Motor neuron (in vitro differentiated cells): Measurements from ENCODE around the gene ZNF574. TPM values are rescaled to one million over a fixed set of nuclear protein-coding genes. Genes with fewer than 3 reads are reported as not detected.

Experiments
- ATAC-seq, 8 experiments: fragments of 200-7000 bp; cut with Tn5 transposase; replicated peaks in 6 of 8; 2 replicates each; pipeline ENCODE4 v1.8.0; 2021; ENCODE audit warnings: mild to moderate bottlenecking in 8 of 8, moderate library complexity in 8 of 8
- H3K27ac ChIP-seq, 2 donors: fragments of 250-450 bp; sonication (Bioruptor Pico); 2 replicates each; pipeline ENCODE4 v1.9.0; 2021; ENCODE audit warnings: antibody characterized with exemption in 2 of 2, mild to moderate bottlenecking in 2 of 2, moderate library complexity in 1 of 2
- H3K4me1 ChIP-seq, 2 donors: fragments of 250-450 bp; sonication (Bioruptor Pico); replicated peaks in 1 of 2; 2 replicates each; pipeline ENCODE4 v1.6.1; 2021; ENCODE audit warnings: antibody characterized with exemption in 2 of 2, mild to moderate bottlenecking in 2 of 2, moderate library complexity in 1 of 2
- H3K4me3 ChIP-seq, 5 donors: fragments of 250-450 bp; sonication (Bioruptor Pico); 2 replicates each; pipeline ENCODE4 v1.9.0; 2021; ENCODE audit warnings: antibody characterized with exemption in 5 of 5, mild to moderate bottlenecking in 5 of 5, moderate library complexity in 4 of 5
- WGBS, 10 experiments: fragments of 450-650 bp; shearing (Covaris generic); methylation state at CpG; one replicate each; pipeline ENCODE4 v1.0.0; 2022; 5-methylcytosine and 5-hydroxymethylcytosine counted together
- in situ Hi-C, 9 experiments: fragments of 400-800 bp; cut with MboI; loops; one replicate each; pipeline ENCODE4 v1.15.0; 2021; ENCODE audit warnings: low sequenced_read_pairs in 9 of 9, low pct_unique_long_range_greater_than_20kb in 2 of 9; ENCODE audit not compliant: unreplicated experiment in 9 of 9
- total RNA-seq, 8 experiments: library from RNA; unstranded; fragments of 300-600 nt; gene quantifications; 2 replicates each; pipeline versions ENCODE4 v1.2.3 to v1.2.4, GENCODE V29; 2022

The ZNF574 gene
- total RNA-seq, 8 experiments from 2014 or later, result 7.4 to 17.4 (median 11.6) TPM

- Histone ChIP-seq H3K27ac (no peak overlapping the region), H3K4me3 (no peak overlapping the region), H3K4me1 (peaks cover 13 to 14% of the 10 kb centered on the region in 2 donors)
- in situ Hi-C loops, result no loop called here
- WGBS, 10 experiments, result 100% methylated on average over 1 of the region's 1 CpG; no CpG with 5 or more reads in 7 of the 10 experiments
- no peak for ATAC-seq
Measured at GRCh38 chr19:42078058-42078457, 2.1 kb downstream of the ZNF574 start.

DNA sequence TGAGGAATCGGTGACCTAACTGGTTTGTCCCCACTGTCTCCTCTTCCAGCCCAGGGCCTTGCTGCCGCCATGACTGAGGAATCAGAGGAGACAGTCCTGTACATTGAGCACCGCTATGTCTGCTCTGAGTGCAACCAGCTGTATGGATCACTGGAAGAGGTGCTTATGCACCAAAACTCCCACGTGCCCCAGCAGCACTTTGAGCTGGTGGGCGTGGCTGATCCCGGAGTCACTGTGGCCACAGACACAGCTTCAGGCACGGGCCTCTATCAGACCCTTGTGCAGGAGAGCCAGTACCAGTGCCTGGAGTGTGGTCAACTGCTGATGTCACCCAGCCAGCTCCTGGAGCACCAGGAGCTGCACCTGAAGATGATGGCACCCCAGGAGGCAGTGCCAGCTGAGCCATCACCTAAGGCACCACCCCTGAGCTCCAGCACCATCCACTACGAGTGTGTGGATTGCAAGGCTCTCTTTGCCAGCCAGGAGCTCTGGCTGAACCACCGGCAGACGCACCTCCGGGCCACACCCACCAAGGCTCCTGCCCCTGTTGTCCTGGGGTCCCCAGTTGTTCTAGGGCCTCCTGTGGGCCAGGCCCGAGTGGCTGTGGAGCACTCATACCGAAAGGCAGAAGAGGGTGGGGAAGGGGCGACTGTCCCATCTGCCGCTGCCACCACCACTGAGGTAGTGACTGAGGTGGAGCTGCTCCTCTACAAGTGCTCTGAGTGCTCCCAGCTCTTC lies 2.7 kb downstream of the ZNF574 start:
- Histone ChIP-seq H3K27ac (no peak overlapping the region), H3K4me3 (no peak overlapping the region), H3K4me1 (peaks cover 13 to 14% of the 10 kb centered on the region in 2 donors)
- ATAC-seq, result no peak
- WGBS, 10 experiments, result 0 to 100% (median 94%) methylated on average over 1 to 4 of the region's 15 CpGs; no CpG with 5 or more reads in 4 of the 10 experiments
- in situ Hi-C loops, result no loop called here

DNA sequence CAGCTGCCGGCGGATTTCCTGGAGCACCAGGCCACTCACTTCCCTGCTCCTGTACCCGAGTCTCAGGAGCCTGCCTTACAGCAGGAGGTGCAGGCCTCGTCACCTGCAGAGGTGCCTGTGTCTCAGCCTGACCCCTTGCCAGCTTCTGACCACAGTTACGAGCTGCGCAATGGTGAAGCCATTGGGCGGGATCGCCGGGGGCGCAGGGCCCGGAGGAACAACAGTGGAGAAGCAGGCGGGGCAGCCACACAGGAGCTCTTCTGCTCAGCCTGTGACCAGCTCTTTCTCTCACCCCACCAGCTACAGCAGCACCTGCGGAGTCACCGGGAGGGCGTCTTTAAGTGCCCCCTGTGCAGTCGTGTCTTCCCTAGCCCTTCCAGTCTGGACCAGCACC lies 3.3 kb downstream of the ZNF574 start:
- 93 to 100% methylated on average over 2 to 4 of the region's 16 CpGs; no CpG with 5 or more reads in 8 of the 10 experiments for WGBS, 10 experiments
- in situ Hi-C loops, result no loop called here
- Histone ChIP-seq H3K4me1 (peaks cover 13 to 14% of the 10 kb centered on the region in 2 donors), H3K27ac (no peak overlapping the region), H3K4me3 (no peak overlapping the region)
- ATAC-seq, result no peak

DNA sequence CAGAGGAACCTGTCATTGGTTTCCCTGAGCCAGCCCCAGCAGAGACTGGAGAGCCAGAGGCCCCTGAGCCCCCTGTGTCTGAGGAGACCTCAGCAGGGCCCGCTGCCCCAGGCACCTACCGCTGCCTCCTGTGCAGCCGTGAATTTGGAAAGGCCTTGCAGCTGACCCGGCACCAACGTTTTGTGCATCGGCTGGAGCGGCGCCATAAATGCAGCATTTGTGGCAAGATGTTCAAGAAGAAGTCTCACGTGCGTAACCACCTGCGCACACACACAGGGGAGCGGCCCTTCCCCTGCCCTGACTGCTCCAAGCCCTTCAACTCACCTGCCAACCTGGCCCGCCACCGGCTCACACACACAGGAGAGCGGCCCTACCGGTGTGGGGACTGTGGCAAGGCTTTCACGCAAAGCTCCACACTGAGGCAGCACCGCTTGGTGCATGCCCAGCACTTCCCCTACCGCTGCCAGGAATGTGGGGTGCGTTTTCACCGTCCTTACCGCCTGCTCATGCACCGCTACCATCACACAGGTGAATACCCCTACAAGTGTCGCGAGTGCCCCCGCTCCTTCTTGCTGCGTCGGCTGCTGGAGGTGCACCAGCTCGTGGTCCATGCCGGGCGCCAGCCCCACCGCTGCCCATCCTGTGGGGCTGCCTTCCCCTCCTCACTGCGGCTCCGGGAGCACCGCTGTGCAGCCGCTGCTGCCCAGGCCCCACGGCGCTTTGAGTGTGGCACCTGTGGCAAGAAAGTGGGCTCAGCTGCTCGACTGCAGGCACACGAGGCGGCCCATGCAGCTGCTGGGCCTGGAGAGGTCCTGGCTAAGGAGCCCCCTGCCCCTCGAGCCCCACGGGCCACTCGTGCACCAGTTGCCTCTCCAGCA lies 4.2 kb downstream of the ZNF574 start:
- no peak overlapping the region for H3K27ac ChIP-seq
- in situ Hi-C loops, result no loop called here
- H3K4me3 ChIP-seq, result no peak overlapping the region
- peaks cover 8 to 10% of the 10 kb centered on the region in 2 donors for H3K4me1 ChIP-seq
- no peak for ATAC-seq
- 94 to 100% (median 100%) methylated on average over 1 to 17 of the region's 44 CpGs; no CpG with 5 or more reads in 4 of the 10 experiments for WGBS, 10 experiments

DNA sequence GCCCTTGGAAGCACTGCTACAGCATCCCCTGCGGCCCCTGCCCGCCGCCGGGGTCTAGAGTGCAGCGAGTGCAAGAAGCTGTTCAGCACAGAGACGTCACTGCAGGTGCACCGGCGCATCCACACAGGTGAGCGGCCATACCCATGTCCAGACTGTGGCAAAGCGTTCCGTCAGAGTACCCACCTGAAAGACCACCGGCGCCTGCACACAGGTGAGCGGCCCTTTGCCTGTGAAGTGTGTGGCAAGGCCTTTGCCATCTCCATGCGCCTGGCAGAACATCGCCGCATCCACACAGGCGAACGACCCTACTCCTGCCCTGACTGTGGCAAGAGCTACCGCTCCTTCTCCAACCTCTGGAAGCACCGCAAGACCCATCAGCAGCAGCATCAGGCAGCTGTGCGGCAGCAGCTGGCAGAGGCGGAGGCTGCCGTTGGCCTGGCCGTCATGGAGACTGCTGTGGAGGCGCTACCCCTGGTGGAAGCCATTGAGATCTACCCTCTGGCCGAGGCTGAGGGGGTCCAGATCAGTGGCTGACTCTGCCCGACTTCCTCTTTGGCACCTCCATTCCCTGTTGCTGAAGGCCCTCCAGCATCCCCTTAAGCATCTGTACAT lies 4.9 kb downstream of the ZNF574 start:
- in situ Hi-C loops, result no loop called here
- WGBS, 10 experiments, result 71 to 100% (median 91%) methylated on average over 3 to 12 of the region's 28 CpGs; no CpG with 5 or more reads in 6 of the 10 experiments
- no peak for ATAC-seq
- H3K4me1 ChIP-seq, result peaks cover 8 to 9% of the 10 kb centered on the region in 2 donors
- H3K27ac ChIP-seq, result no peak overlapping the region
- H3K4me3 ChIP-seq, result no peak overlapping the region

DNA sequence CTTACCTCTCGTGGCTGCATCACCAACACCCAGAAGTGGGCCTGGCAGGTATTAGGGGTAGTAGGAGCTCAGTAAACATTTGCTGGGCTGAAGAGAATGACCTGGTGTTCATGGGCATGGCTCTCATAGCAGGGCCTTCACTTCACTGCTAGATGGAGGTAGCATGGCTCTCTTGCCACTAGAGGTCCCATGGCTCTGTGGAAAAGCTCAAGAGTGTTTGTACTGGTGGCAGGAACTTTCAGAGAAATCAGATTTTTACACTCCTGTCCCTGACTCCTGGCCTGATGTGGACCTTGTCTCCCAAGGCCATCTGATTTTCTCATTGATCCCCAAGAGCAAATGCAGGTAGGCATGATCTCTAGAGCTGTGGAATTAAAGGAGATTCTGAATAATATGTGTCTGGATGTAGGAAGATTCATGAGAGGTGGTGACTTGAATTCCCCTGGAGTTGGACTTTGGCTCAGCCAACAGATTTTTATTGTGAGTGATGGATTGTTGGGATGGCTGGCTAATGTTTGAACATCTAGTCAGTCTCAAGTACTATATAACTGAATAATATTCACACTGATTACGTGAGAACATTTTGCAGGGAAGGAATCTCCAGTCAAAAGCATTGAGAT lies 5.7 kb downstream of the ZNF574 start:
- no peak overlapping the region for H3K27ac ChIP-seq
- peak in 4 of 8 experiments; percentile 22 to 73 (median 70) for ATAC-seq
- in situ Hi-C loops, result no loop called here
- H3K4me1 ChIP-seq, result peaks cover 9 to 14% of the 10 kb centered on the region in 2 donors
- H3K4me3 ChIP-seq, result no peak overlapping the region
- WGBS, 10 experiments, result 67 to 100% (median 100%) methylated on average over 1 to 2 of the region's 2 CpGs; no CpG with 5 or more reads in 5 of the 10 experiments

GRCh38 chr19:42083537-42083936 lies 7.6 kb downstream of the ZNF574 start:
- in situ Hi-C loops, result no loop called here
- no peak for ATAC-seq
- 67 to 100% (median 83%) methylated on average over 1 to 4 of the region's 5 CpGs; no CpG with 5 or more reads in 5 of the 10 experiments for WGBS, 10 experiments
- Histone ChIP-seq H3K27ac (no peak overlapping the region), H3K4me3 (no peak overlapping the region), H3K4me1 (peaks cover 4 to 17% of the 10 kb centered on the region in 2 donors)

GRCh38 chr19:42086188-42086736 lies 10.3 kb downstream of the ZNF574 start:
- 92 to 100% (median 94%) methylated on average over 2 to 5 of the region's 9 CpGs; no CpG with 5 or more reads in 6 of the 10 experiments for WGBS, 10 experiments
- in situ Hi-C loops, result no loop called here
- H3K4me1 ChIP-seq, result peaks cover 4 to 17% of the 10 kb centered on the region in 2 donors
- no peak for ATAC-seq
- no peak overlapping the region for H3K4me3 ChIP-seq
- no peak overlapping the region for H3K27ac ChIP-seq

GRCh38 chr19:42086770-42087550 lies 11.0 kb downstream of the ZNF574 start:
- H3K4me1 ChIP-seq, result peaks cover 4 to 17% of the 10 kb centered on the region in 2 donors
- WGBS, 10 experiments, result 72 to 100% (median 84%) methylated on average over 1 to 10 of the region's 11 CpGs
- peak in 1 of 8 experiments; percentile 11 for ATAC-seq
- in situ Hi-C loops, result no loop called here
- peak overlapping the region in 1 of 2 donors; percentile 1 for H3K27ac ChIP-seq
- no peak overlapping the region for H3K4me3 ChIP-seq

DNA sequence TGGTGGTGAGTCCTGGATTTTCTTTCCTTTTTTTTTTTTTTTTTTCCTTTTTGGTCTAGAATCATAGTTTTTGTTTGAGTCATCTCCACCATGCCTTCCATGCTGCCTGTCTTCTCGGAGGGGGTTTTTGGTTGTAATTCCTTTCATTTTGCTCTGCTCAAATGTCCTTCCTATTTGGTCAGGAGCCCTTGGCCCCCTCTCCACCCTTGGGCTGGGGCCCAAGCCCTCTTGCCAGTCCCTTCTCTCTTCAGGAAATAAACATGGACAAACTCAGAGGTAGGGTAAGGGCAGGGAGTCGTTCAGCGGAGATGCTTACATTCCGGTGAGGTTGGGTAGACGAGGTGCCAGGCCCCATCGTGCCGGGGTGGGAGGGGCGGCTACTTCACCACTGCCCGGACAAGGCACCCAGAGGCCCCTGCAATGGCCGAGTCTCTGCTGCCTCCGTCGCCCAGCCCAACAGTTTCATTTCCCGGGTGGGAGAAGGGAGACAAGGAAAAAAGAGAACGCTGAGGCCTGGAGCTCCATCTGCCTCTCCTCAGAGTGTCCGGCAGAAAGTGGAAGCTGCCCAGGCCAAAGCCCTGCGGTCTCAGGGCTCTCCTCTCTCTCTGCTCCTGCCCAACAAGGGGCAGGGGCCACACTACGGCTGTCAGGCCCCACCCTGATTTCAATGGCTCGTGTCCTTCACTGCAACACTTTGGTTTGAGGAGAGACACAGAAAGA lies 12.7 kb downstream of the ZNF574 start:
- ATAC-seq, result no peak
- in situ Hi-C loops, result no loop called here
- Histone ChIP-seq H3K4me1 (peaks cover 4 to 17% of the 10 kb centered on the region in 2 donors), H3K4me3 (no peak overlapping the region), H3K27ac (no peak overlapping the region)
- WGBS, 10 experiments, result 20 to 86% (median 68%) methylated on average over 1 to 11 of the region's 18 CpGs; no CpG with 5 or more reads in 2 of the 10 experiments

DNA sequence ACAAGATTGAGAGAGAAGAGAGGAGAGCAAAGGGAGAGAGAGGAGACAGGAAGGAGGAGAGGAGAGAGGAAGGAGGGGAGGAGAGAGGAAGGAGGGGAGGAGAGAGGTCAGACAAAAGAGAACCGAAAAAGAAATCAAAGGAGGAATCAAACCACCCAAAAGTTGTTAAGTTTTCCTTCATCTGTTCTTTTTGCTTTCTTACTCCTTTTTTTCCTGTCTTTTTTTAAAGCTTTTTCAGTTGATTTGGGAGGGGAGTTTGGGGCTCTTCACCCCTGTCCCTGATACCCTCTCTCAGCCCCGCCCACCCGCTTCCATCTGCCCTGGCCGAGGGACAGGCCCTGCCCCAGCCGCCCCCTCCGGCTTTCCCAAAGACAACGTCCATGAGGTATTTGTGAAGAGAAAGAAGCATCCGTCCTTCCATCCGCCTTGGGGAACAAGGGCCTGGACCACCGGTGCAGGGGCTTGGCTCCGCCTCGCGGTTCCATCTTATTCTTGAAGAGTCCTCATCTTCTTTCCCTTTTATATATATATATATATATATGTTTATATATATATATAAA lies 13.3 kb downstream of the ZNF574 start:
- WGBS, 10 experiments, result 30 to 90% (median 66%) methylated on average over 1 to 9 of the region's 13 CpGs; no CpG with 5 or more reads in 2 of the 10 experiments
- peaks cover 4 to 17% of the 10 kb centered on the region in 2 donors for H3K4me1 ChIP-seq
- no peak overlapping the region for H3K27ac ChIP-seq
- H3K4me3 ChIP-seq, result no peak overlapping the region
- no peak for ATAC-seq
- in situ Hi-C loops, result no loop called here
